Neutrophil (primary cell): ENCODE measurements around the gene RAB23.
"Not testable (repeated sequence)": the region's sequence is repeated elsewhere in the genome, so short reads cannot be mapped to it uniquely, and the experiment has no call there.

ENCODE experiments used
- H3K27ac ChIP-seq: fragments of 200-600 bp; sonication (generic); 2 replicates; pipeline ENCODE4 v1.5.1; 2016; ENCODE audit warnings: mild to moderate bottlenecking, moderate library complexity
- H3K27me3 ChIP-seq: fragments of 200-600 bp; sonication (generic); 2 replicates; pipeline ENCODE4 v1.6.0; 2016; ENCODE audit warnings: mild to moderate bottlenecking
- H3K36me3 ChIP-seq: fragments of 200-600 bp; sonication (generic); 2 replicates; pipeline ENCODE4 v1.5.1; 2017
- H3K4me1 ChIP-seq, 2 experiments: fragments of 200-600 bp in 1 of 2; sonication (generic) in 1 of 2; 1 replicate in 1 of 2; 2 replicates in 1 of 2; pipeline versions ENCODE4 v1.5.1 to v1.6.1; 2013 to 2016; ENCODE audit warnings: low read depth in 1 of 2, low read length in 1 of 2, mild to moderate bottlenecking in 1 of 2, moderate library complexity in 1 of 2; ENCODE audit not compliant: control insufficient read depth in 1 of 2, insufficient read depth in 1 of 2
- H3K4me3 ChIP-seq, 2 experiments: fragments of 200-600 bp in 1 of 2; sonication (generic) in 1 of 2; 1 replicate in 1 of 2; 2 replicates in 1 of 2; pipeline ENCODE4 v1.5.1; 2013 to 2016; ENCODE audit warnings: low read depth in 1 of 2, low read length in 1 of 2, mild to moderate bottlenecking in 1 of 2, moderate library complexity in 1 of 2
- H3K9me3 ChIP-seq: fragments of 200-600 bp; sonication (generic); 2 replicates; pipeline ENCODE4 v1.5.1; 2016
- CTCF ChIP-seq: fragments of 200-600 bp; sonication (generic); IDR thresholded peaks from 2 replicates; pipeline ENCODE4 v1.5.1; 2016; ENCODE audit warnings: antibody characterized with exemption

Gene RAB23

DNA sequence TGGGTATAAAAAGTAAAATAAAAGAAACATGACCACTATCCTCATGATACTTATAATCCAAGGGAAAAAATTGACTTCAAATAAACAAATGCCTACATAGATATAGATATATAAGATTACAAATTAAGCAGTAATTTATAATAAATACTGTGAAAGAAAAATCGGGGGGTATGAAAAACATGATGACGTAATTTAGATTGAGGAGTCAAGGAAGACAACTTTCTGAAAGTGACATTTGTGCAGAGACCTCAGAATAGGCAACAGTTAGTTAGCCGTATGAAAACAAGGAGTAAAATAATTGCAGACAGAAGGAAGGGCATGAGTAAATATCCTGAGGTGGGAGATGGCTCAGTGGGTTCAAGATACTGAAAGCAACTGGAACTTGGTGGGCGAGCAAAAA, 28.2 kb upstream of the RAB23 start:
- H3K27ac ChIP-seq = no peak overlapping the region
- H3K27me3 ChIP-seq = no peaks in the 10 kb centered on the region
- no peaks in the 10 kb centered on the region for H3K4me1 ChIP-seq
- no peak overlapping the region for H3K4me3 ChIP-seq
- H3K36me3 ChIP-seq = no peaks in the 10 kb centered on the region
- no peaks in the 10 kb centered on the region for H3K9me3 ChIP-seq
- no peak for TF ChIP-seq CTCF

- no peaks in the 10 kb centered on the region for H3K9me3 ChIP-seq
- no peaks in the 10 kb centered on the region for H3K27me3 ChIP-seq
- TF ChIP-seq CTCF = no peak
- H3K4me1 ChIP-seq = no peaks in the 10 kb centered on the region
- H3K36me3 ChIP-seq = no peaks in the 10 kb centered on the region
- no peak overlapping the region for H3K4me3 ChIP-seq
- no peak overlapping the region for H3K27ac ChIP-seq
Measured at GRCh38 chr6:57248311-57248895, 26.3 kb upstream of the RAB23 start.

DNA sequence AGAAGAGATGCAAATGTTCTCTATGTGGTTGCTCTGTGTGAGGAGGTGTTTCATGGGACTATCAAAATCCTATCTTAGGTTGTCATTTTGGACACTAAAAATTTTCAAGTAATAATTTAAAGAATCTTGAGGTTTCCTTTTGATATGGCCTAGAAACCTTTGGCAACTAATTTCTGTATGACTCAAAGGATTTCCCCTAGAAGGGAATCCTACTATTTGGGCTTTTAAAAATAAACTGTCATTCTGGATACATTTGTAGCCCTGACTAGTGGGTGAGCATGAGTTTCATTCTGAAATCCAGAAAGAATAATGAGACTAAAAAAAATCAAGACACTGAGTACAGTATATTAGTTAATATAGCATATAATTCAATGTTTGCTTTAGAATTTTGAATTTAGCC, 25.5 kb upstream of the RAB23 start:
- no peaks in the 10 kb centered on the region for H3K4me1 ChIP-seq
- no peak overlapping the region for H3K4me3 ChIP-seq
- no peaks in the 10 kb centered on the region for H3K36me3 ChIP-seq
- H3K9me3 ChIP-seq = no peaks in the 10 kb centered on the region
- no peak overlapping the region for H3K27ac ChIP-seq
- H3K27me3 ChIP-seq = no peaks in the 10 kb centered on the region
- no peak for TF ChIP-seq CTCF

- no peaks in the 10 kb centered on the region for H3K27me3 ChIP-seq
- H3K4me3 ChIP-seq = no peak overlapping the region
- H3K4me1 ChIP-seq = no peaks in the 10 kb centered on the region
- no peaks in the 10 kb centered on the region for H3K9me3 ChIP-seq
- H3K27ac ChIP-seq = no peak overlapping the region
- H3K36me3 ChIP-seq = no peaks in the 10 kb centered on the region
- no peak for TF ChIP-seq CTCF
Measured at GRCh38 chr6:57246307-57246706, 24.2 kb upstream of the RAB23 start.

DNA sequence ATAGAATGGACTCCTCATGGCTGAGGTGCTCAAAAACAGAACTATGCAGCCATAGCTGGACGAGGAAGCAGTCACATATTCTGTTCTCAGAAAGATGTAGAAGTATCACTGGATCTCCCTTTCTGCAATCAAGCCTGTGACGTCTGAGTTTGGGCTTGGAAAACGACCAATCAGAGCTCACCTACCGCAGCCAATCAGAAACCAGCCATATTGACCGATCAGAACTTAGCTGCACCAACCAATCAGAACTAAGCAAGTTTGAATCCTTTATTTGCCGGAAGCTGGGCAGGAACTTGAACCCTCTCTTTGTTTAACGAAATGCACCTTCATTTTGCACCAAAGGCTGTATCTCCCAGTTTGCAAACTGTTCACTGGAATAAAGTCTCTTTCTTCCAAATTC, 21.8 kb upstream of the RAB23 start:
- H3K9me3 ChIP-seq = no peaks in the 10 kb centered on the region
- no peak for TF ChIP-seq CTCF
- H3K27ac ChIP-seq = no peak overlapping the region
- H3K36me3 ChIP-seq = no peaks in the 10 kb centered on the region
- H3K27me3 ChIP-seq = no peaks in the 10 kb centered on the region
- no peaks in the 10 kb centered on the region for H3K4me1 ChIP-seq
- no peak overlapping the region for H3K4me3 ChIP-seq

DNA sequence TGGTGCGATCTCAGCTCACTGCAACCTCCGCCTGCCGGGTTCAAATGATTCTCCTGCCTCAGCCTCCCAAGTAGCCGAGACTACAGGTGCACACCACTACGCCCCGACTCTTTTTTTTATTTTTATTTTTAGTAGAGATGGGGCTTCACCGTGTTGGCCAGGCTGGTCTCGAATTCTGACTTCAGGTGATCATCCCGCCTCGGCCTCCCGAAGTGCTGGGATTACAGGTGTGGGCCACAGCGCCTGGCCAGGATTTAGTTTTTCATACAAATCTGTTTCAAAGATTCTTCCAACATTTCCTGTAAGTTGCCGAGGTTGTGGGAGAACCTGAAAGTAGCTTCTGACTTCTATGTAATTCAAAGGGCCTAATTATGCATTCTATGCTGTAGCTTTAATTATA, 21.4 kb upstream of the RAB23 start:
- not testable (repeated sequence) for H3K27ac ChIP-seq, H3K4me3 ChIP-seq, H3K36me3 ChIP-seq, H3K4me1 ChIP-seq, H3K9me3 ChIP-seq, H3K27me3 ChIP-seq
